Stimulated activated CD8-positive, alpha-beta memory T cell treated with anti-CD3 and anti-CD28 coated beads, Interleukin-15, amount 100 ng/mL, for 1 hour (primary cell): ENCODE data around the gene NEU1.

Experiments used
- DNase-seq: peaks from one replicate; pipeline ENCODE4 v3.0.0-alpha.2; 2020; ENCODE audit warnings: low read depth

Gene NEU1

DNA sequence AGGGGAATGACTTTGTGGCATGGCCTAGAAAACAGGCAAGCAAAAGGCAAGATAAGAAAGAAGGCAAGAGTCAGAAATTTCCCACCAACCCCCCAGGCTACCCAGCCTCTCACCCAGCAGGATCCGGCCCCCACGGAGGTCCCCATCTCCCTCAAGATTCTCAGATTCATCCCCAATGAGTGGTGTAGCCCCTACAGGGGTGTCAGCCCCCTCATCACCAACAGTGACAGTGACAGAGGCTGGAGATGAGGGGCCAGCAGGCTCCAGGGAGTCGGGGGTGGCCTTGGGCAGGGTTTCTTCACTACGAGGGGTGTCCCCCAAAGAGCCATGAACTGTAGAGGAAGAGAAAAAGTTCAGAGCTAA is 33.9 kb upstream of the NEU1 start:
- DNase-seq = no peak

DNA sequence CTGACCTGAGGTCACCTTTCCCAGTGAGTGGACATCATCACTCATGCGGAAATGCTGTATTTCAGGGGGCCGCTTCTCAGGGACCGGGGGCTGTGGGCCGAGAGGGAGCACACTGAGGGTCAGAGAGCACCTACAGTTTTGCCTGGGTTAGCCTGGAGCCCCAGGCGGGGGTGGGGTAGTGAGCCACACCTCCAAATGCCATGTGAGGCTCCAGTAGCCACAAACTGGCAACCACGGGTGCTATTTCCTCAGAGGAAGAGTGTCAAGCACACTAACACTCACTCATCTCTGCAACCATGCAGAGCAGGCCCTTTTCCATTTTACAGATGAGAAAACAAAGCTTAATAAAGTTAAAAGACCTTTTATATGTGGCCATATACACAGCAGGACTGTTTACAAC is 30.2 kb upstream of the NEU1 start:
- DNase-seq = no peak

DNA sequence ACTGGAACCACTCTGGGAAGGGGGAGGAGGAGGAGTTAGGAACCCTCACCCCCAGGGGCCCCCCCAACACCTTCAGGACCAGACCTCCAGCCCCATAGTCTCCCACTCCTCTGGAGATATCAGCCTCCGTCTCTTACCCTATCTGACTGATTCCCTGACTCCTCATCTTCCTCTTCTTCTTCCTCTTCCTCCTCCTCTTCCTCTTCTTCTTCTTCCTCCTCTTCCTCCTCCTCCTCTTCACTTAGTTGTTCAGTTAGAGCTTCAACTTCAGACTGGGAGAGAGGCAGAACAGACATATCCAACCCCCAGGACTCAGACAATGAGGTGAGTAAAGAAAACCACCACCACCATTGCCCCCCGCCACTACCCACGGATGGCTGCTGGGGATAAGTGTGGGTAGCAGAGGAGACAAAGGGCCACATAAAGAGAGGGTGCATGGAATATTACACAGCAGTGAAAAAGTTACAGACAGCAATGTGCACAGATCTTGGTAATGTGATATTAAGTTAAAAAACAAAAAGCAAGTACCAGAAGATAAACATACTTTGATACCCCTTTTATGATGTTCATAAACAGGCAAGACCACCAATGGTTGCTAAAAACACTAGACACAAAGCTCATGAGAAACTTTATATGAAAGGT is 26.8 kb upstream of the NEU1 start:
- DNase-seq = no peak

DNA sequence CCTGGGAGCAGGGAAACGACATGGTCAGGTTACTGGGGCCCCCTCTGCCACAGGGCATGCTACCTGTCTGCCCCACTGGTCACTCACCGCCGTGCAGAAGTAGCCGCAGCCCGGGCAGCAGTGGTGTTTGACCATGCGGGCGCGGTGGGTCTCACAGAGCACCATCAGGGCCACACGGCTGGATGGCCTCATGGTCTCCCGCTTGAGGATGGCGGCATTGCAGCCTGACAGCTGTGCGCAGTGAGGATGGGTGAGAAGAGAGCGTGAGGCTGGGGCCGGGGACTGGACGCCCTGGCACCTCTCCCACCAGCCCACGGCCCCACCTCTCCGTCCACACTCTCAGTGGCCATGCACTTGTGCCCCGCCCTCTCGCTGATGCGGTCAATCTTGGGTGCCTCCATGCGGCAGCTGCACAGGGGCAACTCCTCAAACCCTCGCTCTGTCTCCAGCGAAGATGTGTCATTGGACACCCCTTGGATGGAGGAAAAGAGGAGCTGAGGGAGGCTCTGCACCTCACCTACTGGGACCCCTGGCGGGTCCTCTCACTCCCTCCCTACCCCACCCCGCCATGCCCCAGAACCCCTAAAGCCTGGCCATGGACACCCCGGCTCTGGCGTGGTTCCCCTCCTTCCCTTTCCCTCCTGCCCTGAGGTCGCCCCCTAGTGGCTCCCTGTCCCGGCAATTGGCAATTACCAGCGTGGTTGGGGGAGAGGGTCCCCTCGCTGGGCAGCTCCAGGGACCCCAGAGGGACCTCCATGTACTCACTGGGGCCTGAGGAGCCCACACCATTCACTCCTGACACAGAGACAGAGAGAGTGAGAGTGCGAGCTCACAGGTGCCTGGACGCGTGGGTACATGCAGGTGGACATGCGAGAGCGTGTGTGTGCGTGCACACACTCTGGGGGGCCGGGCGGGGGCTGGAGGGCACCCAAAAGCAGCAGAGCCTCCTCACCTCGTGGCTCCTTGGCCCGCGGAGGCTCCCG is 25.9 kb upstream of the NEU1 start:
- peak; percentile 28 for DNase-seq

DNA sequence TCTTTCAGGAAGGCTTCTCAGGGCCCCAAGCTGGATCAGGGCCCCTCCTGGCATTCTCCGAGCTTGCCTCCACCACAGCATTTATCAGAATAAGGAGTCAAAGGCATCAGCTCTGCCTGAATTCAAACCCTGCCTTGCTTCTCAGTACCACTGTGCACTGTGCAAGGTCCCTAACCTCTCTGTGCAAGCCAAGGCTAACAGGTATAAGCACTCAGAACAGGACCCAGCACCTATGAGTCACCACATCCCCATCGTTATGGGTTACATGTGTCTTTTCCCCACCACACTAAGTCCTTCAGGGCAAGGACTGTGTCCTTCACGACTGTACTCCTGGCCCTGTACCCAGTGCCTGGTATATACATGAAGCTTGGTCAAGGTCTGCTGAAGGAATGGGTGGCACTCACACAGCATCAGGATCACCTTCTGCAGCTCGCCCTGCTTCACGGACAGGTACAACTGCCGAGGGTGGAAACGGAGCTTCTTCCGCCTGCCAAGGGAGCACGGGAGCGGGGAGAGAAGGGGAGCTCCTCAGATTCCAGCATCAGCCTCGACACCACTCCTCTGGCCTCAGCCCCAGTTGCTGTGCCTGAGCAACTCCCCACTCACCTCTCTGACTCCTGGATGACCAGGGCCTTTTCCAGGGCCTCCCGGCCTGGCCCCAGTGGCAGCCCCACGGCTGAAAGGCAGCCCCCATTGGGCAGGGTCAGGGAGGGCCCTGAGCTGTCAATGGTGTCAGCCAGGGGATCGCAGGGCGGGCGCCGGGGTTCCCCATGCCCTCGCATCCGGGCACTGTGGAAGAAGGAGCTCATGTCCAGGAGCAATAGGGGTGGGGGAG is 24.8 kb upstream of the NEU1 start:
- no peak for DNase-seq

DNA sequence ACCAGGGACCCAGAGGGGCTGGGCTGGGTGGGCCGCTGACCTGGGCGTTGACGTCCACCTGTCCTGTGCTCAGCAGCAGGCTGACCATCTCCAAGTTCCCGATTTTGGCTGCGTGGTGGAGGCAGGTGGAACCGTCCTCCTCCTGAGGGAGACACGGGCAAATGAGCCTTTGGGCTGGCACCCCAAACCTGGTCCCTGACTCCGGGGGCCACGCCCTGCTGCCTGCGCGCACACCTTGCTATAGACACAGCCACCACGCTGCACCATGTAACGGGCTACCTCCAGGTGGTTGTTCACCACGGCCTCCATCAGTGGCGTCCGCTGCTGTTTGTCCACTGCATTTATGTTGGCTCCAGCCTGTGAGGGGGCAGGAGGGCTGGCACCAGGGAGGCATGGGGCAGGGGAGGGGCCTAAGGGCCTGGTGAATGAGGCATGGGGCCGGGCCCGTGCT is 23.9 kb upstream of the NEU1 start:
- DNase-seq = no peak

DNA sequence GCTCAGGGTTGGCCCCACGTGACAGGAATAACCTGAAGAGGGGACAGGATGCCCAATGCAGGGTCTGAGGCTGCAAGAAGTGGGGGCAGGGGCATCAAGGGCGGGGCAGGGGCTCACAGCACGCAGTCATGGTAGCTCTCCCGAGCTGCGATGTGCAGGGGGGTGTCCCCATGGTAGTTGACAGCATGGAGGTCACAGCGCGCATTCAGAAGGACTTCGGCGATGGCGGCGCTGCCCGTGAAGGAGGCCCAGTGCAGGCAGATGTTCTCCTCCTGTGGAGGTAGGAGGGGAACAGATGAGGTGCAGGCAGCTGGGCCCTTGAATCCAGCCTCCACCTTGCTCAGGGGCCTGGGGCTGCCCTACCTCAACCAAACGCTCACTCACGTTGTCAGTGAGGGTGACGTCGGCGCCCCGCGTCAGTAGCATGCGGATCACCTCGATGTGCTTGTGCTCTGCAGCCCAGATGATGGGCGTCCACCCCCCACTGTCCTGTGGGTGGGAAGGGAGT is 22.0 kb upstream of the NEU1 start:
- no peak for DNase-seq

DNA sequence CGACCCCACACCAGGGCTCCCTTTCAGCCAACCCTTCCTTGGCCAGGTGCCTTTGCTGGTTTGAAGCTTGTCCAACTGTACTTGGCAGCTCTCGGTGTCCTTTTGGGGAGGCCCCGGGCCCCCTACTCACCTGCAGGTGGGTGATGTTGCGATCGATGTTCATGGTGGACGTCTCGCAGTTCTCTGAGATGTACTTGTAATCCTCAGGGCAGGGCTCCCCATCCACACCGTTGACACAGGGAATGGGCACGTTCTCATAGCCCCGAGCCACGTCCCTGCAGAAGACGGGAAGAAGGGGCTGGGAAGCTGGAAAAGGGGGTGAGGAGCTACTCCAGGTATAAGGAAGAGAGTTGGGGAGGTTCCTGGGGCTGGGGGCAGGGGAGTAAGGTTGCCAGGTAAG is 21.1 kb upstream of the NEU1 start:
- no peak for DNase-seq

DNA sequence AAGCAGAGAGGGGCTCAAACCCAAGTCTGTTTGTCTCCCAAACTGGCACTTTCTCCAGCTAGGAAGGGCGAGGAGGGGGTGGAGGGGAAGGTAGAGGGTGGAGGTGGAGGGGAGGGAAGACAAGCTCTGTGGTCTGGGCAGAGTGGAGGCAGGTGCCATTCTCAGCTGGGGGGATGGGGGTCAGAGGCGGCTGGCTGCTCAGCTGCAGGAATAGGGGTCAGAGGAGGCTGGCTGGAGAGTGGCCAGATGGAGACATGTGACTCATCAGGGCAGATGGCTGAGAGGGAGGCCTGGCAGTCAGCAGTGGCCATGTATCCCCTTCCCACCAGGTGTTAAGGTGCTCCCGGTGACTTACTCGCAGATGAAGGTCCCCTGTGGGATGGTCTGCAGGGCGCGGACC is 19.7 kb upstream of the NEU1 start:
- DNase-seq = no peak

DNA sequence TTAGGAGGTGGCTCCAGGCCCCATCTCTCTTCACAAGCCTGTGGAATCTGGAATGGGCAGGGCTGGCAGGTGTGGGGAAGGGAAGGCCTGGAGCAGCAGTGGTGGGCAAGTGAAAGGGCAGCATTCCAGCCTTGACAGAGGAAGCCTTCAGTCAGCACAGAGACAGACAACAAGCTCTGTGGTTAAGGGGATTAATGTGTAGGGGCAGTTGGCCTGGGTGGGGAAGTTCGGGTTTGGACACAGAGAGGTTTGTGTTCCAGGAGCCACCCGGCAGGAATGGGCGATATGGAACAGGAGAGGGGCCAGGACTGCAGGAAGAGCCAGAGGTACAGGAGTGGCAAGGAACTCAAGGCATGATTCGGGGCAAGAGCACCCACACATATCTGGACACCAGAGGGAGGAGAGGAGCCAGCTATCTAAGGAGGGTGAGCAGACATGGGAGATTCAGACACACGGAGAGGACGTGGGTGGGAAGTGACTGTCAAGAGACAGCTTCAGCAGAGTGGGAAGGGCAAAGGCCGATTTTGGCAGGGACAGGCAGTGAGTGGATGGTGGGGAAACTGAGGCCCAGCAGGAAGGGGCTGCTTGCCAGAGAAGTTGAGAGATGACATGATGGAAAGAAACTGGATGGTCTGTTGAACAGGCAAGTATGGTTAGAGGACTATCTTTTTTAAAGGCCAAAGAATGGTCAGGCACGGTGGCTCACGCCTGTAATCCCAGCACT is 18.7 kb upstream of the NEU1 start:
- DNase-seq = no peak

DNA sequence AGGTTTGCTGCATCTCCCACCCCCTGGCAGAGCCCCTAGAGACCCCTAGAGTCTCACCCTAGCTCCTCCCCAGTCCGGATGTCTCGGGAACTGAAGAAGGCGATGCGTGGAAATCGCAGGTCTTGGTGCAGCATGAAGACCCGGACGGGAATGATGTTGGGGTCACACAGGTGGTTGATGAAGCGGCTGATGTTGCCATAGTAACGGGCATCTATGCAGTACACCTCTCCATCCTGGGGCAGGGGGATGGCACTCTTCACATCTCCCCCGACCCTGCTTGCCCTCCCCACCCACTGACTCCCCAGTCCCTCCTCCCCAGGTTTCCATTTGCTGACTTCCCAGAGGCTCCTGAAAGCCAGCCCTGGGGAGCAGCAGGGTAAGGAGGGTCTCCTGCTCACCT is 18.0 kb upstream of the NEU1 start:
- no peak for DNase-seq

DNA sequence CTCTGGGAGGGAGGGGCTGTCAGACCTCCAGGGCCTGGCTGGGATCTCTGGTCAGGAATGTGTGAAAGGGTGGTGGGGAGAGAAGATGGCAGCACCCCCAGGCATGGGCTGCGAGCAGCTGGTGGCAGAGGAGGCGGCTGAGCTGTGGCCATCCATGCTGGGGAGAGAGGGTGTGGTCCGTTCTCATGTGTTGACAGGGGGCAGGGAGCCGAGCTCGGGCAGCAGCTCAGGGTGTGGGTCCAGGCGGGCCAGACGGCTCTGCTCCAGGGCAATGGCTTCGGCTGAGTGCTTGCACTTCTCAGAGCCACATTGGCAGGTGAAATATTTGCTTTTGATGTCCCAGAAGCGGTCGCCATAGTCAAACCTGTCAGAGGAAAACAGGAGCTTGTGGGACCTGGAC is 17.3 kb upstream of the NEU1 start:
- DNase-seq = no peak

DNA sequence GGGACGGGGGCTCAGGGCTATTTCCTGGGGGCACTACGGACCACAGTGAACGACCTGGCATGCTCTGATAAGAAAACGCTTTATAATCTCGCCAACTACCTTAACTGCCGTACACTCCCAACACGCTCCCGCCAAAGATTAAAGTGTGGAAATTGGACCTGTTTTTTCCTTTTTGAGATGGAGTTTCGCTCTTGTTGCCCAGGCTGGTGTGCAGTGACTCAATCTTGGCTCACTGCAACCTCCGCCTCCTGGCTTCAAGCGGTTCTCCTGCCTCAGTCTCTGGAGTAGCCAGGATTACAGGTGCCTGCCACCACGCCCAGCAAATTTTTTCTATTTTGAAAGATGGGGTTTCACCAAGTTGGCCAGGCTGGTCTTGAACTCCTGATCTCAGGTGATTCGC is 16.5 kb upstream of the NEU1 start:
- no peak for DNase-seq

DNA sequence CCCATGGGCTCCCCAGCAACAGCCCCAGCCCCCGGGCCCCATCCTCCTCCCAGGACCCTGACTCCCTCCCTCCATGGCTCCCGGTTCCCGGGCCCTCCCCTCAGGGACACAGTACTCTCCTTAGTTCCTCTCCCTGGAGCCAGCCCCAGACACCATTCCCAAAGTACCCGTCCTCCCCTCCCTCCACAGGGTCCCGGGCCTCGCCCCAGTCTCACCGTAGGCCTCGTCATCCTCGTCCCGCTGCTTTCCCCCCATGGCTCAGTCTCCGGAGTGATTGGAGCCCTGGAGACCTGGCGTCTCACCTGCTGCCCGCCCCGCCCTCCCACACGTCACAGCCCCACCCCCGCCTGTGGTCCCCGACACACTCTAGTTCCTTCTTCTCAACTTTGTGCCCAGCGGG is 16.1 kb upstream of the NEU1 start, which contains the start of gene SLC44A4:
SLC44A4 (minus strand) TSS at position 272 of the 400 bp plus-strand sequence; CDS start at position 255, 17 bp downstream.
- no peak for DNase-seq

DNA sequence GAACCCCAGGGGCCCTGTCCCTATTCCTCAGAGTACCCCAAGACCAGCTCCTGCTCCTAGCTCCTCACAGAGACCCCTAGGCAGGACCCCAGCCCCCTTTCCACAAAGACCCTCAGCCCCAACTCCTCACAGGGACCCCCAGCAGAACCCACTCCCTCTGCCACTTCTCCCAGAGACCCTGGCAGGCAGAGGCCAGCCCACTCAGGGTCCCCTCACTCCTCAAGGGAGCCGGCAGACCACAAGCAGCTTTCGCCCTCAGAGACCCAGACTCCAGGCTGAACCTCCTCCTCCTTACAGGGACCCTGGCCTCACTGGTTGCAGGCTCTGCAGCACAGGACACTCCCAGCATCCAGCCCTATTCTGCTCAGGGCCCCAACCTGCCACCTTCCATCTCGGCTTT is 15.6 kb upstream of the NEU1 start:
- no peak for DNase-seq

DNA sequence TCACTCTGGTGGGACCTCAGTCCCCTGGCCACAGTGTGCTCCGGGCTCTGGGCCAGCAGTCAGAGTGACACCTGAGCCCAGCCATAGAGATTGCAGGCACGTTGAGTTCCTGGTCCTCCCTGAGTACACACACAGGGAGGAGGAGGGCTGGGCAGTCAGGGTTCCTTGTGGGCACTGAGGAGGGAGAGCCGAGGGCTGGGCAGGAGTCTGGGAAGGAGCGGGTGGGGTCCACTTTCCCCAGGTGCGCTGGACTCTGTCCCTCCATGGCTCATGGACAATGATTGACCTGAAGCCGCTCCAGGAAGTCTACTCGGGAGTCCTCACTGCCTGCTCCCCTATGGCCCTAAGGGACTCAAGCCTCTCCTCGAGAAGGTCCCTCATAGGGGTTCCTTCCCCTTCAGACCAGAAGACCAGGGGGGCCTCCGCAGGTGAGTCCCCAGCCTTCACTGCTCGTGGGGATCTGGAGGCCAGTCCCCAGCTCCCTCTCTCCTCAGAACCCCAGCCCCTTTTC is 15.1 kb upstream of the NEU1 start:
- DNase-seq = no peak

DNA sequence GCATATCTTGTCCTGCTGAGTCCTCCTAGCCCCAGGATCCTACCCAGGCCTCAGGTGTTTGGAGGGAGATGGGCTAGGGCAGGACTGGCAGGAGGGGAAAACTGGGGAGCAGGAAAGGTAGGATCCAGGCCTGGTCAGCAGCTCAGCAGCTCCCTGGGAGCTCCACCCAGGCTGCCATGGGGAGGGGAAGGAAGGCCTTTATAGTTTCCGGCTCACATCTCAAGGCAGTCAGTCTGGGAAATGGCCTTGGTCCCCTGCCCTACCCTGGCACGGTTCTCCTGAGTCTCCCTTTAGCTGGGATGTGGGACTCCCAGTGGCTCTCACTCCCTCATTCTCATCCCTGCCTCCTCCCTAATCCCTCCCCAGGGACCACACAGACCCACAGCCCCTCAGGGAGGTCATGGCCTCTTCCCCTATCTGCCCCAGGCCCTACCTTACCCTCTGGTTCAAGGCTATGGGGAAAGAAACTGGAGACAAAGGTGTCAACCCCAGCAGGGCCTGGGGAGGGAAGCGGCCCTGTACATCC is 14.6 kb upstream of the NEU1 start:
- DNase-seq = no peak

DNA sequence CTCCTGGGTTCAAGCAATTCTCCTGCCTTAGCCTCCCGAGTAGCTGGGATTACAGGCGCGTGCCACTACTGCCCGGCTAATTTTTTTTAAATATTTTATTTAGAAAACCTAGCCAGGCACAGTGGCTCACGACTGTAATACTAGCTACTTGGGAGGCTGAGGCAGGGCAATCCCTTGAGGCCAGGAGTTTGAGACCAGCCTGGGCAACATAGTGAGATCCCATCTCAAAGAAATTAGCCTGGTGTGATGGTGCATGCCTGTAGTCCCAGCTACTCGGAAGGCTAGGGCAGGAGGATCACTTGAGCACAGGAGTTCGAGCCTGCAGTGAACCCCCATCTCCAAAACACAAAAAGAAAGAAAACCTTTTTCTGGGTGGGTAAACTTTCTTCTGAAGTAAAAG is 13.7 kb upstream of the NEU1 start:
- DNase-seq = no peak

DNA sequence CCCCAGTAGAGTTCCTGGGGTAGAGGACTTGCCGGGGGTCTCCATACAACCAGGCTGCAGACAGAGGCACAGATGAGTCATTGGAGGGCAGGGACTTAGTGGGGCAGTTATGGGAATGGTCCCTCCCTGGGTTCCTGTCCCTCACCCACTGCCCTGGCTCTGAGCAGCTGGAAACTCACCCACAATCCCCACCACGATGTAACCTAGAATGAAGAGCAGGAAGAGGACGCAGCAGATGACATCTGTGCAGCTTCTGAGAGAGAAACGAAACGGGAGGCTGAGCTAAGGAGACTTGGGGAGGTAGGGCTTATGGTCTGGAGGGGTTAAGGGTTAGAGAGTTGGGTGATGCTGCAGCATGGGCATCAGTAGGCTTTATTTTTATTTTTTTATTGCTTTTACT is 13.3 kb upstream of the NEU1 start:
- no peak for DNase-seq

DNA sequence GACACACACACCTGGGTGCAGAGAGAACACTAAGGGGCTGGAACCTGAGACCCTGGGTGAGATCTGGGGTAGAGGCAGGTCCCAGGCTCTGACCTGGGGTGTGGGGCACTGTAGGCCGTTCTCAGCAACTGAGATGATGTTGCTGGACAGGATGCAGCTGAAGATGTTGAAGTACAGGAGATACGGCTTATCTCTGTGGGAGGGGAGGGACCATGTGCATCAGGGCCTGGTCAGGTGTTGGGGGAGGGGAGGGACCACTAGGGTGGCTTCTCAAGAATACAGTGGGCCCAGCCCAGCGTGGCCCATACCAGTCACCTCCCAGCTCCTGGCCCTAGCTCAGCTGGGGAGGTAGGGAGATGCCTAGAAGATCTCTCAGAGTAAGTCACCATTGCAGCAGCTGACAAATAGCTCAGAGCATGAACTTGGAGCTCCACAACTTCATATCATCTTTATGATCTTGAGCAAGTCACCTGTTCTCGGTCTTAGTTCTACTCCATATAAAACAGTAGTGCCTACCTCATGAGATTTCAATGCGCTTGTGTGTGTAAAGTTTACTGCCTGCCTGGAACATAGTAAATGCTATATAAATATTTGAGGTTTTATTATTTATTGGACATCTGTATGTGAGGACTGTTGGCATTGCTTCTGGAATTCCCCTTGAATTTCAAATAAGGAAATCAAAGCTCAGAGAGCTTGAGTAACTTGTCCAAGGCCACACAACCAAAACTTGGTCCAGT is 12.4 kb upstream of the NEU1 start:
- DNase-seq = no peak
